Parathyroid adenoma (tissue), 2 donors: ENCODE measurements around the gene UBL4B.

Experiments
- H2AFZ ChIP-seq: fragments of 300-600 bp; sonication (generic); one replicate; pipeline ENCODE4 v1.7.0; 2017; ENCODE audit warnings: antibody characterized with exemption, mild to moderate bottlenecking
- H3K27ac ChIP-seq: fragments of 300-600 bp; sonication (generic); one replicate; pipeline ENCODE4 v1.7.0; 2017
- H3K27me3 ChIP-seq: fragments of 300-600 bp; sonication (generic); one replicate; pipeline ENCODE4 v1.7.0; 2017; ENCODE audit warnings: low read length; ENCODE audit not compliant: control insufficient read depth, insufficient read depth
- H3K36me3 ChIP-seq: fragments of 300-600 bp; sonication (generic); one replicate; pipeline ENCODE4 v1.7.0; 2017; ENCODE audit warnings: low read length; ENCODE audit not compliant: control insufficient read depth, insufficient read depth
- H3K4me1 ChIP-seq: fragments of 300-600 bp; sonication (generic); one replicate; pipeline ENCODE4 v1.7.0; 2017; ENCODE audit warnings: control low read depth
- H3K4me2 ChIP-seq: fragments of 300-600 bp; sonication (generic); one replicate; pipeline ENCODE4 v1.7.0; 2017; ENCODE audit warnings: low read length
- H3K4me3 ChIP-seq: fragments of 300-600 bp; sonication (generic); one replicate; pipeline ENCODE4 v1.7.0; 2017; ENCODE audit warnings: low read depth, low read length
- H3K79me2 ChIP-seq: fragments of 300-600 bp; sonication (generic); one replicate; pipeline ENCODE4 v1.7.0; 2017; ENCODE audit warnings: control low read depth
- H3K9ac ChIP-seq: fragments of 300-600 bp; sonication (generic); one replicate; pipeline ENCODE4 v1.7.0; 2017; ENCODE audit warnings: mild to moderate bottlenecking
- H3K9me3 ChIP-seq: fragments of 300-600 bp; sonication (generic); one replicate; pipeline ENCODE4 v1.7.0; 2017; ENCODE audit warnings: low read length; ENCODE audit not compliant: control insufficient read depth
- CTCF ChIP-seq: fragments of 300-600 bp; sonication (generic); IDR thresholded peaks from one replicate; pipeline ENCODE4 v1.7.0; 2017; ENCODE audit warnings: antibody characterized with exemption, mild to moderate bottlenecking
- donor health status: primary hyperparathyroidism.

UBL4B gene

GRCh38 chr1:110136911-110137310, 24.7 kb downstream of the UBL4B start:
- H3K9ac ChIP-seq, result no peak overlapping the region
- H3K4me2 ChIP-seq, result peak overlapping the region; percentile 51
- no peak overlapping the region for H3K27ac ChIP-seq
- H2AFZ ChIP-seq, result peak overlapping the region; percentile 33
- no peaks in the 10 kb centered on the region for H3K27me3 ChIP-seq
- H3K79me2 ChIP-seq, result no peaks in the 10 kb centered on the region
- TF ChIP-seq CTCF, result no peak
- H3K4me3 ChIP-seq, result no peak overlapping the region
- no peaks in the 10 kb centered on the region for H3K4me1 ChIP-seq
- H3K9me3 ChIP-seq, result no peaks in the 10 kb centered on the region
- no peaks in the 10 kb centered on the region for H3K36me3 ChIP-seq

GRCh38 chr1:110138956-110139355, 26.7 kb downstream of the UBL4B start:
- no peak overlapping the region for H3K27ac ChIP-seq
- no peaks in the 10 kb centered on the region for H3K79me2 ChIP-seq
- H3K4me2 ChIP-seq, result no peak overlapping the region
- H2AFZ ChIP-seq, result no peak overlapping the region
- no peak overlapping the region for H3K4me3 ChIP-seq
- H3K4me1 ChIP-seq, result no peaks in the 10 kb centered on the region
- TF ChIP-seq CTCF, result no peak
- H3K27me3 ChIP-seq, result no peaks in the 10 kb centered on the region
- H3K9ac ChIP-seq, result no peak overlapping the region
- no peaks in the 10 kb centered on the region for H3K9me3 ChIP-seq
- H3K36me3 ChIP-seq, result no peaks in the 10 kb centered on the region

- no peaks in the 10 kb centered on the region for H3K27me3 ChIP-seq
- no peaks in the 10 kb centered on the region for H3K4me1 ChIP-seq
These were observed 32.1 kb downstream of the UBL4B start for GRCh38 chr1:110144366-110144765.

GRCh38 chr1:110148961-110149360, 36.7 kb downstream of the UBL4B start:
- Histone ChIP-seq H3K79me2 (no peaks in the 10 kb centered on the region), H3K9ac (no peak overlapping the region), H3K27me3 (no peaks in the 10 kb centered on the region), H3K4me3 (no peak overlapping the region), H2AFZ (no peak overlapping the region), H3K9me3 (no peaks in the 10 kb centered on the region), H3K4me1 (no peaks in the 10 kb centered on the region), H3K4me2 (no peak overlapping the region), H3K27ac (no peak overlapping the region), H3K36me3 (no peaks in the 10 kb centered on the region)
- TF ChIP-seq CTCF, result peak; percentile 42

More at GRCh38 chr1:110144366-110144765, 32.1 kb downstream of the UBL4B start:
- no peak overlapping the region for H2AFZ ChIP-seq
- H3K9ac ChIP-seq, result no peak overlapping the region
- no peaks in the 10 kb centered on the region for H3K9me3 ChIP-seq
- H3K4me2 ChIP-seq, result no peak overlapping the region
- no peak for TF ChIP-seq CTCF
- H3K4me3 ChIP-seq, result no peak overlapping the region
- H3K36me3 ChIP-seq, result no peaks in the 10 kb centered on the region
- no peak overlapping the region for H3K27ac ChIP-seq
- H3K79me2 ChIP-seq, result no peaks in the 10 kb centered on the region

GRCh38 chr1:110150330-110151174, 38.3 kb downstream of the UBL4B start, which contains the start of gene SLC6A17:
SLC6A17 (plus strand) TSS chr1:110150494; CDS start chr1:110166930, 16,436 bp downstream.
- Histone ChIP-seq H3K27ac (peak within 1 kb of the TSS; percentile 62), H3K4me1 (no peaks in the 10 kb centered on the region), H3K9ac (no peak within 1 kb of the TSS), H3K9me3 (no peaks in the 10 kb centered on the region), H3K36me3 (no peaks in the 10 kb centered on the region), H3K79me2 (no peaks in the 10 kb centered on the region), H2AFZ (peak within 1 kb of the TSS; percentile 82), H3K4me2 (peak within 1 kb of the TSS; percentile 84), H3K27me3 (no peaks in the 10 kb centered on the region), H3K4me3 (peak within 1 kb of the TSS; percentile 60)
- peak; percentile 29 for TF ChIP-seq CTCF
